GM12865 (cell line): ENCODE measurements around the gene MLF2.
A peak's percentile ranks its signal among the peaks of the same experiment; 100 is the strongest.

Experiments used
- DNase-seq: peaks from one replicate; pipeline ENCODE4 v3.0.0; 2010; ENCODE audit warnings: low read depth
- H3K4me3 ChIP-seq: 2 replicates; pipeline ENCODE4 v1.5.1; 2011; ENCODE audit warnings: mild to moderate bottlenecking, low read depth, low read length, control low read depth
- CTCF ChIP-seq: IDR thresholded peaks from 2 replicates; pipeline ENCODE4 v1.5.1; 2011; ENCODE audit warnings: low read length, control low read depth, low read depth, inconsistent platforms; ENCODE audit not compliant: insufficient read depth; ENCODE audit errors: missing control alignments

The MLF2 gene

GRCh38 chr12:6764011-6764828, 11.3 kb upstream of the MLF2 start:
- TF ChIP-seq CTCF: no peak
- DNase-seq: peak; percentile 95
- peak overlapping the region; percentile 33 for H3K4me3 ChIP-seq

GRCh38 chr12:6763380-6763779, 10.4 kb upstream of the MLF2 start:
- H3K4me3 ChIP-seq: no peak overlapping the region
- no peak for DNase-seq
- no peak for TF ChIP-seq CTCF

- no peak for DNase-seq
- TF ChIP-seq CTCF: no peak
- no peak overlapping the region for H3K4me3 ChIP-seq
Observed at GRCh38 chr12:6759741-6760140, 6.8 kb upstream of the MLF2 start.

- no peak overlapping the region for H3K4me3 ChIP-seq
- no peak for TF ChIP-seq CTCF
- peak; percentile 69 for DNase-seq
Observed at GRCh38 chr12:6758506-6759095, 5.7 kb upstream of the MLF2 start.

- DNase-seq: no peak
- no peak overlapping the region for H3K4me3 ChIP-seq
- no peak for TF ChIP-seq CTCF
Observed at GRCh38 chr12:6757028-6757690, 4.2 kb upstream of the MLF2 start.

GRCh38 chr12:6754411-6754810, 1.5 kb upstream of the MLF2 start:
- no peak for TF ChIP-seq CTCF
- DNase-seq: no peak
- H3K4me3 ChIP-seq: no peak overlapping the region
